ENCODE results near the gene ZNF750. TPM values are rescaled to one million over a fixed set of nuclear protein-coding genes. Genes with fewer than 3 reads are reported as not detected.

ZNF750 gene
- total RNA-seq, 1 experiment from 2014 or later, result not detected

DNA sequence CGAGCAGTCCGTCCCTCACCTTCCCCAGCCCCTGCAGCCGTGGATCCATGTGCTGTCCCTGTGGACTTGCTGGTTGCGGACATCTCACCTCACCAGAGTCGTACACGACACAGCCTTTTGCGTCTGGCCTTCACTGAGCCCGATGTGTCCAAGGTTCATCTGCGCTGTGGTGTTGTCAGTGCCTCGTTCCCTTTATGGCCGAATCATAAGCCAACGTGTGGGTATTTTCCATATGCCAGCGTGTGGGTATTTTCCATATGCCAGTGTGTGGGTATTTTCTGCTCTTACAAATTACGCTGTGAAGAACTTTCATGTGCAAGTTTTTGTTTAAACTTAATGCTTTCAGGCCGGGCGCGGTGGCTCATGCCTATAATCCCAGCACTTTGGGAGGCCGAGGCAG, 56.3 kb downstream of the ZNF750 start:
- intact Hi-C loops (cut with micrococcal nuclease; ENCODE audit: unreplicated experiment) (no loop called here), in situ Hi-C loops (cut with HindIII; ENCODE audit: low pct_unique_long_range_greater_than_20kb, low sequenced_read_pairs) (no loop called here)
- POLR2A ChIA-PET, result no interaction called here
- Histone ChIP-seq H3K4me1 (ENCODE audit: control insufficient read depth, insufficient read depth, low read length) (no peaks in the 10 kb centered on the region), H3K27ac (ENCODE audit: low read length) (no peak overlapping the region), H3K4me3 (ENCODE audit: low read depth in 2 of 2, low read length in 2 of 2) (no peak overlapping the region), H3K36me3 (ENCODE audit: control insufficient read depth, insufficient read depth, low read length) (peaks cover 9% of the 10 kb centered on the region), H3K9me3 (ENCODE audit: control insufficient read depth, insufficient read depth, low read depth, low read length) (no peaks in the 10 kb centered on the region), H3K27me3 (ENCODE audit: control insufficient read depth, insufficient read depth, low read length) (no peaks in the 10 kb centered on the region)
- no peak for TF ChIP-seq POLR2AphosphoS5 (IDR thresholded peaks at IDR 0.05; ENCODE audit: low read depth, low read length)
- DNase-seq (ENCODE audit: low read depth, low spot score) (no peak), ATAC-seq (no peak)
- CTCF ChIA-PET, result no interaction called here
- no TSS peak for BruUV-seq (replicated peaks)

DNA sequence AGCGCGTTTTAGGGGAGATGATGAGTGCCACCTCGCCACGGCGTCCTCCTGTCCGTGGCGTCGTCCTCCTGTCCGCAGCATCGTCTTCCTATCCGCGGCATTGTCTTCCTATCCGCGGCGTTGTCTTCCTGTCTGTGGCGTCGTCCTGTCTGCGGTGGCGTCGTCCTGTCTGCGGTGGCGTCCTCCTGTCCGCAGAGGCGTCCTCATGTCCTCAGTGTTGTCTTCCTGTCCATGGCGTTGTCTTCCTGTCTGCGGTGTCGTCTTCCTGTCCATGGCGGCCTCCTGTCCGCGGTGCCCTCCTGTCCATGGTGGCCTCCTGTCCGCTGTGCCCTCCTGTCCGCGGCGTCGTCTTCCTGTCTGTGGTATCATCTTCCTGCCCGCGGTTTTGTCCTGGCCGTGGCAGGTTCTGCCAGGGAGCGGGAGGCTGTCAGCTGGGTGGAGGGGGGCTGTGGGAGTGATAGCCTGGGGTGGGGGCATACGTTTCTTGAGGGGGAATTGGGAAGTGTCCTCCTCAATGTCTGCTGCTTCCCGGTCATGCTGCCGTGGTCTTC, 57.1 kb downstream of the ZNF750 start:
- ChIA-PET POLR2A (no interaction called here), CTCF (no interaction called here)
- ATAC-seq (no peak), DNase-seq (ENCODE audit: low read depth, low spot score) (no peak)
- Histone ChIP-seq H3K4me3 (ENCODE audit: low read depth in 2 of 2, low read length in 2 of 2) (no peak overlapping the region), H3K36me3 (ENCODE audit: control insufficient read depth, insufficient read depth, low read length) (peaks cover 9% of the 10 kb centered on the region), H3K27ac (ENCODE audit: low read length) (no peak overlapping the region), H3K9me3 (ENCODE audit: control insufficient read depth, insufficient read depth, low read depth, low read length) (no peaks in the 10 kb centered on the region), H3K27me3 (ENCODE audit: control insufficient read depth, insufficient read depth, low read length) (no peaks in the 10 kb centered on the region), H3K4me1 (ENCODE audit: control insufficient read depth, insufficient read depth, low read length) (no peaks in the 10 kb centered on the region)
- TF ChIP-seq, protein P1, sequence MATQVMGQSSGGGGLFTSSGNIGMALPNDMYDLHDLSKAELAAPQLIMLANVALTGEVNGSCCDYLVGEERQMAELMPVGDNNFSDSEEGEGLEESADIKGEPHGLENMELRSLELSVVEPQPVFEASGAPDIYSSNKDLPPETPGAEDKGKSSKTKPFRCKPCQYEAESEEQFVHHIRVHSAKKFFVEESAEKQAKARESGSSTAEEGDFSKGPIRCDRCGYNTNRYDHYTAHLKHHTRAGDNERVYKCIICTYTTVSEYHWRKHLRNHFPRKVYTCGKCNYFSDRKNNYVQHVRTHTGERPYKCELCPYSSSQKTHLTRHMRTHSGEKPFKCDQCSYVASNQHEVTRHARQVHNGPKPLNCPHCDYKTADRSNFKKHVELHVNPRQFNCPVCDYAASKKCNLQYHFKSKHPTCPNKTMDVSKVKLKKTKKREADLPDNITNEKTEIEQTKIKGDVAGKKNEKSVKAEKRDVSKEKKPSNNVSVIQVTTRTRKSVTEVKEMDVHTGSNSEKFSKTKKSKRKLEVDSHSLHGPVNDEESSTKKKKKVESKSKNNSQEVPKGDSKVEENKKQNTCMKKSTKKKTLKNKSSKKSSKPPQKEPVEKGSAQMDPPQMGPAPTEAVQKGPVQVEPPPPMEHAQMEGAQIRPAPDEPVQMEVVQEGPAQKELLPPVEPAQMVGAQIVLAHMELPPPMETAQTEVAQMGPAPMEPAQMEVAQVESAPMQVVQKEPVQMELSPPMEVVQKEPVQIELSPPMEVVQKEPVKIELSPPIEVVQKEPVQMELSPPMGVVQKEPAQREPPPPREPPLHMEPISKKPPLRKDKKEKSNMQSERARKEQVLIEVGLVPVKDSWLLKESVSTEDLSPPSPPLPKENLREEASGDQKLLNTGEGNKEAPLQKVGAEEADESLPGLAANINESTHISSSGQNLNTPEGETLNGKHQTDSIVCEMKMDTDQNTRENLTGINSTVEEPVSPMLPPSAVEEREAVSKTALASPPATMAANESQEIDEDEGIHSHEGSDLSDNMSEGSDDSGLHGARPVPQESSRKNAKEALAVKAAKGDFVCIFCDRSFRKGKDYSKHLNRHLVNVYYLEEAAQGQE (IDR thresholded peaks at IDR 0.05; ENCODE audit: insufficient read depth in 1 of 2, low read depth in 2 of 2, low read length in 1 of 2), result no peak
- TF ChIP-seq TCF7L2 (IDR thresholded peaks at IDR 0.05; ENCODE audit: low read depth, low read length) (no peak), SIN3A (IDR thresholded peaks at IDR 0.05; ENCODE audit: borderline replicate concordance, insufficient read depth, low read depth, low read length) (no peak), POLR2AphosphoS5 (IDR thresholded peaks at IDR 0.05; ENCODE audit: low read depth, low read length) (no peak)
- TF ChIP-seq, protein P2, sequence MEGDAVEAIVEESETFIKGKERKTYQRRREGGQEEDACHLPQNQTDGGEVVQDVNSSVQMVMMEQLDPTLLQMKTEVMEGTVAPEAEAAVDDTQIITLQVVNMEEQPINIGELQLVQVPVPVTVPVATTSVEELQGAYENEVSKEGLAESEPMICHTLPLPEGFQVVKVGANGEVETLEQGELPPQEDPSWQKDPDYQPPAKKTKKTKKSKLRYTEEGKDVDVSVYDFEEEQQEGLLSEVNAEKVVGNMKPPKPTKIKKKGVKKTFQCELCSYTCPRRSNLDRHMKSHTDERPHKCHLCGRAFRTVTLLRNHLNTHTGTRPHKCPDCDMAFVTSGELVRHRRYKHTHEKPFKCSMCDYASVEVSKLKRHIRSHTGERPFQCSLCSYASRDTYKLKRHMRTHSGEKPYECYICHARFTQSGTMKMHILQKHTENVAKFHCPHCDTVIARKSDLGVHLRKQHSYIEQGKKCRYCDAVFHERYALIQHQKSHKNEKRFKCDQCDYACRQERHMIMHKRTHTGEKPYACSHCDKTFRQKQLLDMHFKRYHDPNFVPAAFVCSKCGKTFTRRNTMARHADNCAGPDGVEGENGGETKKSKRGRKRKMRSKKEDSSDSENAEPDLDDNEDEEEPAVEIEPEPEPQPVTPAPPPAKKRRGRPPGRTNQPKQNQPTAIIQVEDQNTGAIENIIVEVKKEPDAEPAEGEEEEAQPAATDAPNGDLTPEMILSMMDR (IDR thresholded peaks at IDR 0.05), result no peak
- intact Hi-C loops (cut with micrococcal nuclease; ENCODE audit: unreplicated experiment), result no loop called here
- in situ Hi-C loops (cut with HindIII; ENCODE audit: low pct_unique_long_range_greater_than_20kb, low sequenced_read_pairs), result no loop called here
- no TSS peak for BruUV-seq (replicated peaks)

DNA sequence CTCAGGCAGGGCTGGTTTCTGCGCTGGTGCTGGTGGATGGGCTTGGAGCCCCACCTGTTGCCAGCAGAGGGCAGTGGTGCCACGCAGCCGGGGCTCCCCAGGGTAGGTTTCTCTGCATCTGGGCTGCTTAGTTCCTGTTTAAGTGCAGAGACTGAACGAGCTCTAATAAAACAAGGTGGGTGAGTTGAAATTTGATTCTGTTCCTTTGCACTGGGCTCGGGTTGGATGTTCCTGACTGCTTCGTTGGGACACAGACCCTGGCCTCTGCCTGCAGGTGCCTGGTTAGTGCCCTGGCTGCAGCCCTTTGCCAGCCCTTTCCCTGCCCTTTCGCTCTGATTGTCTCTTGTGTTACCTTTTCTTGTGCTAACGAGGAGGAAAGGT, 57.9 kb downstream of the ZNF750 start:
- POLR2A ChIA-PET, result no interaction called here
- DNase-seq (ENCODE audit: low read depth, low spot score) (peak; percentile 24), ATAC-seq (peak; percentile 97)

More for the DNA sequence above, 57.9 kb downstream of the ZNF750 start:
- H3K4me1 ChIP-seq (ENCODE audit: control insufficient read depth, insufficient read depth, low read length), result no peaks in the 10 kb centered on the region
- no peak overlapping the region for H3K27ac ChIP-seq (ENCODE audit: low read length)
- intact Hi-C loops (cut with micrococcal nuclease; ENCODE audit: unreplicated experiment), result no loop called here
- CTCF ChIA-PET, result interaction anchor here (0.6 to 1.9 kb wide), 3 partner anchors 114 to 188 kb away, joined by 4 to 9 read pairs (median 6); no protein-coding TSS in a partner anchor
- no TSS peak for BruUV-seq (replicated peaks)
- no peaks in the 10 kb centered on the region for H3K9me3 ChIP-seq (ENCODE audit: control insufficient read depth, insufficient read depth, low read depth, low read length)
- in situ Hi-C loops (cut with HindIII; ENCODE audit: low pct_unique_long_range_greater_than_20kb, low sequenced_read_pairs), result no loop called here
- TF ChIP-seq TCF7L2 (IDR thresholded peaks at IDR 0.05; ENCODE audit: low read depth, low read length) (no peak), SIN3A (IDR thresholded peaks at IDR 0.05; ENCODE audit: borderline replicate concordance, insufficient read depth, low read depth, low read length) (no peak), POLR2AphosphoS5 (IDR thresholded peaks at IDR 0.05; ENCODE audit: low read depth, low read length) (no peak)
- TF ChIP-seq, protein P2 (IDR thresholded peaks at IDR 0.05), result peak; percentile 98
- TF ChIP-seq, protein P1 (IDR thresholded peaks at IDR 0.05; ENCODE audit: insufficient read depth in 1 of 2, low read depth in 2 of 2, low read length in 1 of 2), result no peak
- H3K4me3 ChIP-seq (ENCODE audit: low read depth in 2 of 2, low read length in 2 of 2), result no peak overlapping the region
- H3K27me3 ChIP-seq (ENCODE audit: control insufficient read depth, insufficient read depth, low read length), result no peaks in the 10 kb centered on the region
- peaks cover 9% of the 10 kb centered on the region for H3K36me3 ChIP-seq (ENCODE audit: control insufficient read depth, insufficient read depth, low read length)

Measured in Panc1 (cell line).